ENCODE measurements around the gene COA1. TPM values are rescaled to one million over a fixed set of nuclear protein-coding genes. Genes with fewer than 3 reads are reported as not detected.

The COA1 gene
- polyA plus RNA-seq, 1 of the 3 experiments (the other 2 are of a cell fraction) = 42.8 TPM

DNA sequence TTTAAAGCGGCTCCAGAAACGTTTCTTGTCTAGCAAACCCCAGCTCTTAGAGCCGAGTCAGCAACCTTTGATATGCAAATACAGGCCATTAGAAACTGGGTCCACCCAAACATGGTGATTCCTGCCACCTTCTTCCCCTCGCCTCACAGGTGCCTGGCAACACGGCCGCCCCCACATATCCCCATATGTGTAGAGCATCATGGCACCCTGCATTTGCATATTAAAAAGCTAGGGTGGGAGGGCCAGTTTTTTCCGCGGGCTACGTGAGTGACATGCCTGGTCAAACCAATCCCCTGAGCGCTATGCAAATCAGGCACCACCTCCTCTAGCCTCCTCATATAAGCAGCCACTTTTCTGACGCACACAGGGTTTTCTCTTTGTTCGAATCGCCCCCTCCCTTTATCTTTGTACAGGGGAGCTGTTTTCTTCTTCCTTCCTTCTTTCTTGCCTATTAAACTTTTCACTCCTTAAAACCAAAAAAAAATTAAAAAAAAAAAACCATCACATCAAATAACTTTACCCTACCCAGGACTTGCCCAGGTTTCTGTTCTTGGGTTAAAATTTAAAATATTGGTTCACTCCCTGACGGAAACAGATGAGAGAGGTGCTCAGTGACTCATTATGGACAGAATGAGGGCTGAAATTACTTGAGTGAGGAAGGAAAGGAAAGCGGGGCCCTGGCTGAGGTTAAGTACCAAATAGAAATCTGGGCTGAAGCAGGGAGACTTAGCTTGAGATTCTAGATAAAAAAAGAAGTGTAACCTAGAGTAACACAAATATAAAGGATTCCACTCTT is 59.8 kb downstream of the COA1 start:
- Histone ChIP-seq H2AFZ (ENCODE audit: low read depth) (no peak overlapping the region), H3K27ac (ENCODE audit: low read depth in 2 of 2, low read length in 1 of 2) (no peak overlapping the region), H3K9ac (no peak overlapping the region), H3K9me3 (peaks cover 10% of the 10 kb centered on the region; the same call in 1 of the 2 replicates), H3K36me3 (replicated peaks in 1 of 2; ENCODE audit: control insufficient read depth in 1 of 2, insufficient read depth in 2 of 2, low read length in 1 of 2) (peaks cover 0 to 37% of the 10 kb centered on the region in 2 experiments), H3F3A (replicated peaks; ENCODE audit: insufficient read depth) (peaks cover 43% of the 10 kb centered on the region), H3K4me1 (ENCODE audit: control insufficient read depth in 1 of 2, insufficient read depth in 2 of 2, low read depth in 1 of 2, low read length in 1 of 2) (peaks cover 5 to 8% of the 10 kb centered on the region in 2 experiments), H3K79me2 (ENCODE audit: insufficient read depth) (peaks cover 99% of the 10 kb centered on the region), H3K4me3 (ENCODE audit: low read depth in 2 of 2, low read length in 1 of 2) (no peak overlapping the region), H3K9me2 (no peaks in the 10 kb centered on the region), H4K20me1 (ENCODE audit: insufficient read depth) (no peaks in the 10 kb centered on the region), H3K27me3 (ENCODE audit: insufficient read depth) (no peaks in the 10 kb centered on the region), H3K4me2 (no peak overlapping the region)
- ChIA-PET POLR2A (no interaction called here), CTCF (interaction anchor here (0.9 to 1.7 kb wide), 4 partner anchors 9 to 170 kb away, joined by 3 to 5 read pairs (median 4); partner anchors contain the start of gene STK17A)
- 91% methylated on average over 15 of the region's 15 CpGs for WGBS (ENCODE audit: low lambda C conversion rate)
- TF ChIP-seq SMC3 (IDR thresholded peaks at IDR 0.05; ENCODE audit: low read depth, low read length) (no peak), FOXM1 (IDR thresholded peaks at IDR 0.05; ENCODE audit: low read depth) (no peak), FOSL2 (IDR thresholded peaks at IDR 0.05; ENCODE audit: borderline replicate concordance, low read depth) (peak; percentile 27; the same call in 1 of the 2 replicates), RCOR1 (IDR thresholded peaks at IDR 0.05; ENCODE audit: low read length) (no peak), MAX (IDR thresholded peaks at IDR 0.05; ENCODE audit: low read depth) (no peak), RXRA (IDR thresholded peaks at IDR 0.05; ENCODE audit: borderline replicate concordance, low read depth) (no peak), NRF1 (IDR thresholded peaks at IDR 0.05; ENCODE audit: low read depth, low read length) (no peak)
- DNase-seq = no peak

GRCh38 chr7:43668035-43668434 is 61.3 kb downstream of the COA1 start:
- Histone ChIP-seq H3K9me3 (peaks cover 8% of the 10 kb centered on the region; the same call in 1 of the 2 replicates), H3K4me3 (ENCODE audit: low read depth in 2 of 2, low read length in 1 of 2) (no peak overlapping the region), H3K9ac (no peak overlapping the region), H3K27ac (ENCODE audit: low read depth in 2 of 2, low read length in 1 of 2) (peak overlapping the region; percentile 67 to 86; a peak in 2 of 4 replicates), H3K36me3 (replicated peaks in 1 of 2; ENCODE audit: control insufficient read depth in 1 of 2, insufficient read depth in 2 of 2, low read length in 1 of 2) (peaks cover 0 to 44% of the 10 kb centered on the region in 2 experiments), H3K9me2 (no peaks in the 10 kb centered on the region), H3K79me2 (ENCODE audit: insufficient read depth) (peaks cover 100% of the 10 kb centered on the region), H3K4me1 (ENCODE audit: control insufficient read depth in 1 of 2, insufficient read depth in 2 of 2, low read depth in 1 of 2, low read length in 1 of 2) (peaks cover 6 to 8% of the 10 kb centered on the region in 2 experiments; a peak in 3 of 4 replicates), H2AFZ (ENCODE audit: low read depth) (no peak overlapping the region), H4K20me1 (ENCODE audit: insufficient read depth) (no peaks in the 10 kb centered on the region), H3K27me3 (ENCODE audit: insufficient read depth) (no peaks in the 10 kb centered on the region), H3K4me2 (no peak overlapping the region), H3F3A (replicated peaks; ENCODE audit: insufficient read depth) (peaks cover 37% of the 10 kb centered on the region)
- no peak for TF ChIP-seq MEF2A (IDR thresholded peaks at IDR 0.05; ENCODE audit: borderline replicate concordance, low read depth)
- TF ChIP-seq USF1 (IDR thresholded peaks at IDR 0.05; ENCODE audit: borderline replicate concordance, low read depth) = no peak
- no peak for DNase-seq
- no CpG with 5 or more reads among the region's 1 CpG for WGBS (ENCODE audit: low lambda C conversion rate)
- ChIA-PET POLR2A (no interaction called here), CTCF (interaction anchor here (1.1 to 1.6 kb wide), 2 partner anchors 11 to 85 kb away, joined by 3 read pairs; partner anchors contain the start of gene STK17A)
